ENCODE results near the gene FAM174B.

FAM174B gene

DNA sequence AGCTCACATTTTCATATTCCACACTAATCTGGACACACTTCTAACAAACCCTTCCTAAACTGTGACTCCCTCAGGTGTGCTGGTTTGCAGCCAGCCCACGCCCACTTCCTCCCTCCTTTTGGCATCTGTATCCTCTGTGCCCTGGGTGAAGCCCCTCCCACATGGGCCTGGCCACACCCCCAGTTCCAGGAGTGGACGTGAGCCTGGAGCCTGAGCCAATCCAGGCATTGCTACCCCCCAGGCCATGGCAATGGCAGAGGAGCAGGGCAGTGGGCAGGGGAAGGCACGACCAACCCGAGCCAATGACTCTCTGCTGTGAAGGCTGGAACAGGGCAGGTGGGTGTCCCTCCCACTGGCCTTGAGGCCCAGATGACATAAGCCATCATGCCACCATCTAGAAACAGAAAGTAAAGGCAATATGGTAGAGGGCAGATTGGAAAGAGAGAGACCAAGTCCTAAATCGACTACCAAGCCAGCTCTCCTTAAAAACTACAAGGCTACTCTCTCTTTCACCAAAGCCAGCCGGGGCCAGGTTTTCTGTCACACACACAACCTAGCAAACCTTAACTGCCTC lies 18.6 kb downstream of the FAM174B start:
- H3K79me2 ChIP-seq (ENCODE audit: insufficient read depth, low read length), result no peaks in the 10 kb centered on the region

DNA sequence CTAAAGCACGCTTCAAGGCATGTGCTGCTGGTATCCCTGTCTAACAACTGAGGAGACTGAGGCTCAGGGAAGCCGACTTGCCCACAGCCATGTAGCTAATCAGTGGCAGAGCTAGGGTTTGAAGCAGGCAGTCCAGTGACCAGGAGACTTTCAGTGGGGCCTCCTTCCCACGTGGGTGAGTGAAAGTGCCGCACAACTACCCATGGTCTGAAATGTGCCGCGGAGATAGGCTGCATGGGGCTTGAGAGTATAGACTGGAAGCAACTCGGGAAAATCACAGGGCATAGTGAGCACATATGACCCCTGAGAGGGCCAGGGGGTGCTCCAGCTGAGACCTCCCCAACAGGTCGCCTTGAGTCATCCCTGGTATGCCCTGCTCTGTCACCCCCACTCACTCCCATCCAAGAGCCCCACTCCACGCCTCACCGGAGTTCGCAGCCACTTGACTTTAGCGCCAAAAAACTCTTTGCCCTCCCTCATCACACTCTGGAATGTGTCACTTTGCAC lies 19.1 kb downstream of the FAM174B start:
- Histone ChIP-seq H3K4me3 (ENCODE audit: low read depth, low read length, poor library complexity, severe bottlenecking) (no peak overlapping the region), H3K27ac (ENCODE audit: low read depth, low read length, poor library complexity, severe bottlenecking) (no peak overlapping the region), H3K4me2 (ENCODE audit: low read length) (no peak overlapping the region), H3K4me1 (ENCODE audit: insufficient read depth, low read length, severe bottlenecking) (no peaks in the 10 kb centered on the region), H3K27me3 (ENCODE audit: insufficient read depth, low read length) (no peaks in the 10 kb centered on the region), H3K36me3 (ENCODE audit: insufficient read depth, low read length) (no peaks in the 10 kb centered on the region), H3F3A (ENCODE audit: insufficient read depth, low read length) (no peaks in the 10 kb centered on the region), H3K9ac (ENCODE audit: low read length) (no peak overlapping the region), H3K9me2 (ENCODE audit: low read depth, low read length) (no peaks in the 10 kb centered on the region), H2AFZ (ENCODE audit: low read length) (no peak overlapping the region), H3K9me3 (ENCODE audit: low read length) (no peaks in the 10 kb centered on the region), H3K79me2 (ENCODE audit: insufficient read depth, low read length) (no peaks in the 10 kb centered on the region), H4K20me1 (ENCODE audit: insufficient read depth, low read length) (no peaks in the 10 kb centered on the region)
- TF ChIP-seq CTCF (IDR thresholded peaks at IDR 0.05; ENCODE audit: low read length), result no peak
- no peak for TF ChIP-seq EZH2 (IDR thresholded peaks at IDR 0.05; ENCODE audit: borderline replicate concordance, low read length)

More for the DNA sequence above, 18.6 kb downstream of the FAM174B start:
- no peak overlapping the region for H3K4me2 ChIP-seq (ENCODE audit: low read length)
- no peak overlapping the region for H2AFZ ChIP-seq (ENCODE audit: low read length)
- H4K20me1 ChIP-seq (ENCODE audit: insufficient read depth, low read length), result no peaks in the 10 kb centered on the region
- H3K9me2 ChIP-seq (ENCODE audit: low read depth, low read length), result no peaks in the 10 kb centered on the region
- no peaks in the 10 kb centered on the region for H3K9me3 ChIP-seq (ENCODE audit: low read length)
- no peak overlapping the region for H3K9ac ChIP-seq (ENCODE audit: low read length)
- TF ChIP-seq CTCF (IDR thresholded peaks at IDR 0.05; ENCODE audit: low read length), result no peak
- TF ChIP-seq EZH2 (IDR thresholded peaks at IDR 0.05; ENCODE audit: borderline replicate concordance, low read length), result no peak
- no peaks in the 10 kb centered on the region for H3K4me1 ChIP-seq (ENCODE audit: insufficient read depth, low read length, severe bottlenecking)
- no peak overlapping the region for H3K27ac ChIP-seq (ENCODE audit: low read depth, low read length, poor library complexity, severe bottlenecking)
- no peaks in the 10 kb centered on the region for H3K27me3 ChIP-seq (ENCODE audit: insufficient read depth, low read length)
- H3K36me3 ChIP-seq (ENCODE audit: insufficient read depth, low read length), result no peaks in the 10 kb centered on the region
- no peak overlapping the region for H3K4me3 ChIP-seq (ENCODE audit: low read depth, low read length, poor library complexity, severe bottlenecking)
- no peaks in the 10 kb centered on the region for H3F3A ChIP-seq (ENCODE audit: insufficient read depth, low read length)

DNA sequence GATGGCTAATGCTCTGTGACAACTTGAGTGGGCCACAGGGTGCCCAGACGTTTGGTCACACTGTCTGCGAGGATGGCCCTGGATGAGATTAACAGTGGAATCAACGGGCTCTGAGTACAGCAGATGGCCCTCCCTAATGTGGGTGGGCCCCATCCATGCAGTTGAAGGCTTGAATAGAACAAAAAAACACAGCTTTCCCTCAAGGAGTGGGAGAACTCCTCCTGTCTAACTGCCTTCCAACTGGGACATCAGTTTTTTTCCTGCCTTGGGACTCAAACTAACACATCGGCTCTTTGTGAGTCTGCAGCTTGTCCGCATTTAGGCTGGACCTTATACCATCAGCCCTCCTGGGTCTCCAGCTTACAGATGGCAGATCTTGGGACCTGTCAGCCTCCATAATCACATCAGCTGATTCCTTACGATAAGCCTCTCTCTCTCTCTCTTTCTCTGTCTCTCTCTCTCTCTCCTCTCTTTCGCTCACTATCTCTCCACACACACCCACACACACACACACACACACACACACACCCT lies 20.8 kb downstream of the FAM174B start:
- H3K9me3 ChIP-seq (ENCODE audit: low read length), result no peaks in the 10 kb centered on the region
- H3K36me3 ChIP-seq (ENCODE audit: insufficient read depth, low read length), result no peaks in the 10 kb centered on the region
- no peaks in the 10 kb centered on the region for H3F3A ChIP-seq (ENCODE audit: insufficient read depth, low read length)
- H3K4me1 ChIP-seq (ENCODE audit: insufficient read depth, low read length, severe bottlenecking), result no peaks in the 10 kb centered on the region
- H2AFZ ChIP-seq (ENCODE audit: low read length), result no peak overlapping the region
- no peak overlapping the region for H3K9ac ChIP-seq (ENCODE audit: low read length)
- no peak overlapping the region for H3K4me3 ChIP-seq (ENCODE audit: low read depth, low read length, poor library complexity, severe bottlenecking)
- H3K79me2 ChIP-seq (ENCODE audit: insufficient read depth, low read length), result no peaks in the 10 kb centered on the region
- H4K20me1 ChIP-seq (ENCODE audit: insufficient read depth, low read length), result no peaks in the 10 kb centered on the region
- TF ChIP-seq EZH2 (IDR thresholded peaks at IDR 0.05; ENCODE audit: borderline replicate concordance, low read length) (no peak), CTCF (IDR thresholded peaks at IDR 0.05; ENCODE audit: low read length) (no peak)
- no peaks in the 10 kb centered on the region for H3K27me3 ChIP-seq (ENCODE audit: insufficient read depth, low read length)
- H3K9me2 ChIP-seq (ENCODE audit: low read depth, low read length), result no peaks in the 10 kb centered on the region
- no peak overlapping the region for H3K4me2 ChIP-seq (ENCODE audit: low read length)
- no peak overlapping the region for H3K27ac ChIP-seq (ENCODE audit: low read depth, low read length, poor library complexity, severe bottlenecking)

Data from OCI-LY1 (cell line).